K562 (cell line): Measurements from ENCODE around the gene KLF13. TPM values are rescaled to one million over a fixed set of nuclear protein-coding genes. Genes with fewer than 3 reads are reported as not detected.

Experiments
- ATAC-seq: fragments of 200-7000 bp; cut with Tn5 transposase; 3 replicates; pipeline ENCODE4 v1.9.1; 2020; ENCODE audit warnings: moderate library complexity
- BruUV-seq: library from RNA; stranded (reverse); fragments of 400-500 nt; replicated peaks from 2 replicates; lab custom pipeline; 2021; lab: Mats Ljungman, UMichigan
- CTCF ChIA-PET: fragments of 300-600 bp; formaldehyde crosslinking; extraction: SDS; loops from one replicate; lab custom pipeline; 2021; ENCODE audit warnings: low intra/inter-chr PET ratio; lab: Yijun Ruan, JAX
- POLR2A ChIA-PET: fragments of 300-600, 350-650 bp; sonication (Branson Sonifier 250); formaldehyde crosslinking; extraction: SDS; loops from one replicate; lab custom pipeline; 2021; ENCODE audit warnings: antibody characterized with exemption, inconsistent platforms; lab: Yijun Ruan, JAX
- DNase-seq, 4 experiments: peaks; one replicate each; pipeline versions ENCODE4 v3.0.0 to v3.0.0-alpha.2; 2011 to 2018; ENCODE audit warnings: low spot score in 3 of 4, mixed read lengths in 3 of 4; ENCODE audit errors: extremely low read depth in 1 of 4
- FAIRE-seq: peaks from 2 replicates; lab custom pipeline; 2011; peaks lifted over from hg19 to GRCh38; lab: Jason Lieb, UNC
- H2AFZ ChIP-seq: 2 replicates; pipeline ENCODE4 v1.6.0; 2011; ENCODE audit warnings: low read depth, low read length, control low read depth, inconsistent platforms
- H3K27ac ChIP-seq: fragments of 200-600 bp; 3 replicates; pipeline ENCODE4 v1.8.0; 2011; ENCODE audit warnings: low read depth, mild to moderate bottlenecking, control low read depth, inconsistent platforms, low read length, moderate library complexity, mixed read lengths; ENCODE audit errors: extremely low read depth
- H3K27me3 ChIP-seq, 2 experiments: fragments of 300-600 bp in 1 of 2; 2 replicates in 1 of 2; 3 replicates in 1 of 2; pipeline versions ENCODE4 v1.6.0 to v1.8.0; 2011; ENCODE audit warnings: inconsistent platforms in 2 of 2, low read length in 2 of 2, mild to moderate bottlenecking in 1 of 2, mixed read lengths in 1 of 2, moderate library complexity in 1 of 2; ENCODE audit not compliant: control insufficient read depth in 2 of 2, insufficient read depth in 2 of 2
- H3K36me3 ChIP-seq: fragments of 300-600 bp; 3 replicates; pipeline ENCODE4 v1.8.0; 2011; ENCODE audit warnings: mild to moderate bottlenecking, low read length, inconsistent platforms; ENCODE audit not compliant: control insufficient read depth, insufficient read depth
- H3K4me1 ChIP-seq, 2 experiments: fragments of 200-600 bp in 1 of 2; replicated peaks in 1 of 2; 2 replicates in 1 of 2; 3 replicates in 1 of 2; pipeline versions ENCODE4 v1.5.1 to v1.8.0; 2011; ENCODE audit warnings: inconsistent platforms in 2 of 2, low read length in 2 of 2, mild to moderate bottlenecking in 1 of 2, mixed read lengths in 1 of 2, moderate library complexity in 1 of 2; ENCODE audit not compliant: control insufficient read depth in 2 of 2, insufficient read depth in 2 of 2
- H3K4me2 ChIP-seq: 2 replicates; pipeline ENCODE4 v1.6.1; 2011; ENCODE audit warnings: low read length, control low read depth, inconsistent platforms, mixed read lengths; ENCODE audit not compliant: insufficient read depth
- H3K4me3 ChIP-seq: fragments of 200-600 bp; sonication (generic), shearing (Covaris generic); 2 replicates; pipeline ENCODE4 v1.5.1; 2016; ENCODE audit warnings: control low read depth, inconsistent platforms
- H3K79me2 ChIP-seq: fragments of 200-600 bp; 3 replicates; pipeline ENCODE4 v1.8.0; 2011; ENCODE audit warnings: low read length, inconsistent platforms; ENCODE audit not compliant: control insufficient read depth, insufficient read depth
- H3K9ac ChIP-seq, 2 experiments: 2 replicates each; pipeline versions ENCODE4 v1.6.0 to v1.6.1; 2011; ENCODE audit warnings: low read depth in 2 of 2, low read length in 2 of 2, control low read depth in 1 of 2, inconsistent platforms in 1 of 2, mild to moderate bottlenecking in 1 of 2, mixed read lengths in 1 of 2; ENCODE audit not compliant: insufficient read depth in 1 of 2
- H3K9me1 ChIP-seq: one replicate; pipeline ENCODE4 v1.6.0; 2011; ENCODE audit warnings: inconsistent platforms, mild to moderate bottlenecking, low read length, moderate library complexity; ENCODE audit not compliant: control insufficient read depth, insufficient read depth
- H3K9me3 ChIP-seq: replicated peaks from 2 replicates; pipeline ENCODE4 v1.5.1; 2011; ENCODE audit warnings: low read depth, low read length, inconsistent platforms; ENCODE audit not compliant: control insufficient read depth, insufficient read depth
- H4K20me1 ChIP-seq: replicated peaks from 2 replicates; pipeline ENCODE4 v1.6.1; 2011; ENCODE audit warnings: low read length, inconsistent platforms, mixed read lengths; ENCODE audit not compliant: control insufficient read depth, insufficient read depth
- ASH1L ChIP-seq: fragments of 450-650 bp; IDR thresholded peaks from 2 replicates; pipeline ENCODE4 v1.6.1; 2018; ENCODE audit warnings: borderline replicate concordance, mild to moderate bottlenecking, low read depth; ENCODE audit not compliant: partially characterized antibody
- FOXA3 ChIP-seq, 2 experiments: fragments of 450-650 bp in 1 of 2; sonication (generic) in 1 of 2; formaldehyde crosslinking; IDR thresholded peaks in 1 of 2; conservative IDR thresholded peaks in 1 of 2; 2 replicates each; pipeline versions ENCODE4 v1.4.0 to v1.8.0; 2020 to 2022; ENCODE audit warnings: mild to moderate bottlenecking in 2 of 2, missing genetic modification reagents in 1 of 2
- HLTF ChIP-seq: fragments of 450-650 bp; IDR thresholded peaks from 2 replicates; pipeline ENCODE4 v1.6.1; 2016
- NFYB ChIP-seq: IDR thresholded peaks from 2 replicates; pipeline ENCODE4 v1.6.1; 2011; ENCODE audit warnings: mild to moderate bottlenecking, moderate library complexity; ENCODE audit not compliant: insufficient read length; ENCODE audit errors: extremely low read depth
- RBM25 ChIP-seq: fragments of 200-400 bp; formaldehyde crosslinking; IDR thresholded peaks from 2 replicates; pipeline ENCODE4 v1.6.1; 2018; ENCODE audit warnings: low read length, low read depth, moderate library complexity; ENCODE audit not compliant: severe bottlenecking
- SMAD1 ChIP-seq: fragments of 150-350 bp; IDR thresholded peaks from 2 replicates; pipeline ENCODE4 v1.6.1; 2014; ENCODE audit warnings: low read length, low read depth; ENCODE audit not compliant: partially characterized antibody
- TSC22D4 ChIP-seq: fragments of 450-650 bp; IDR thresholded peaks from 2 replicates; pipeline ENCODE4 v1.6.1; 2016; ENCODE audit warnings: missing genetic modification characterization, missing biosample characterization, control low read depth
- WGBS: fragments of 100-300 bp; shearing (Covaris generic); methylation state at CpG from one replicate; pipeline ENCODE4 v1.1.6; 2016; ENCODE audit warnings: low coverage, mixed read lengths; ENCODE audit not compliant: insufficient coverage; ENCODE audit errors: missing lambda C conversion rate; 5-methylcytosine and 5-hydroxymethylcytosine counted together
- in situ Hi-C: fragments of 300-500 bp; cut with MboI; formaldehyde crosslinking; loops from 4 replicates; pipeline ENCODE4 v1.15.0; 2018; ENCODE audit warnings: inconsistent platforms, mixed read lengths
- intact Hi-C: fragments of 100-400 bp; cut with micrococcal nuclease; formaldehyde crosslinking; loops from 2 replicates; pipeline ENCODE4 v1.14.2; 2022
- polyA plus RNA-seq, 8 experiments: library from polyadenylated mRNA; depleted of rRNA in 4 of 8; stranded (reverse) in 5 of 8; unstranded in 3 of 8; fragments of >200 nt; fragmentation: Nextera tagmentation in 2 of 8; fragmentation: Illumina TruSeq in 1 of 8; extraction: Ambion mirVana in 2 of 8; extraction: Trizol in 1 of 8; gene quantifications; 2 replicates each; pipeline versions ENCODE4 v1.2.1 to v1.2.3, GENCODE V29; 2011 to 2014; ENCODE audit warnings: inconsistent platforms in 1 of 8, missing spikeins in 1 of 8
- total RNA-seq, 7 experiments: library from RNA; depleted of rRNA in 6 of 7; stranded (reverse); fragments of >200 nt in 6 of 7; fragmentation: Illumina TruSeq in 2 of 7; extraction: Trizol in 2 of 7; gene quantifications; 2 replicates each; pipeline versions ENCODE4 v1.2.1 to v1.2.3, GENCODE V29; 2011 to 2021; ENCODE audit warnings: low replicate concordance in 1 of 7
- TF ChIP-seq, protein P1 (sequence below): fragments of 250-450 bp; sonication (Bioruptor Pico); IDR thresholded peaks from 2 replicates; pipeline ENCODE4 v1.8.0; 2022; ENCODE audit warnings: moderate library complexity, mild to moderate bottlenecking, inconsistent platforms

The KLF13 gene
- total and polyA plus RNA-seq, 9 of the 15 experiments (the other 6 are each of a cell fraction or from before 2014, with no cell fraction given): 1.8 to 10.5 (median 4.8) TPM

DNA sequence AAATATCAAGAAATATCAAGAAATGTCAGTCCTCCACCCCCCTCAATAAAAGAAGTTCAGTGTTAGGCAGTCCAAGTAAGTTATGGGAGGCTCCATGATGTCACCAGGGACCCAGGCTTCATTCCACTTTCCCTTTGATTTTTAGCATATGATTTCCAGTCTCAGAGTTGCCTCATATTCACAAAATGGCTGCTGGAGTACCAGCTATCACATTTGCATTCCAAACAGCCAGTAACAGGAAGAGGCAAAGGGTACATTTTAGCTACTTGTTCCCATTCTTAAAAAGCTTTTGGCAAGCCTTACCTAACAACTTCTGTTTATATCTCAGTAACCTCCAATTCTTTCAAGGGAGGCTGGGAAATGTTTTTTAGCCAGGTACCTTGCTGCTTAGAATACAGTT, 13.4 kb upstream of the KLF13 start:
- CTCF ChIA-PET: no interaction called here

DNA sequence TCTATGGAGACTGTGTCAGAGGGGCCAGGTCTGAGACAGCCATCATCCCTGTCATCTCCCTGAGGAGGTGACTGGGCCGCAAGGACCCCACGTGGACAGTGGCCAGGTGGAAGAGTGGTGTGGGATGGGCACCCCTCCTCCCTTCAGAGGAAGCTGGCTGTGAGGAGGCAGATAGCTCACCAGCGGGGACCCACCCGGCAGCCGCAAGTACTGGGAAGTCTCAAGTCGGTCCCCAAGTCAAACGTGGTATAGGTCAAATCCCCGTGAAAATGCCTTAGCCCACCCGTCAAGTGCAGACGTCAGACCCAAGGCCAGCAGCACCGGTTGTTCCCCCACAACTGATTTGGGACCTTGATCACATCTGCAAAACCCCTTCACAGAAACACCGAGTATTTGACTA, 12.3 kb upstream of the KLF13 start:
- Histone ChIP-seq H3K9me1 (no peaks in the 10 kb centered on the region), H3K9me3 (no peaks in the 10 kb centered on the region), H2AFZ (no peak overlapping the region), H3K27me3 (peaks cover 14 to 44% of the 10 kb centered on the region in 2 experiments), H3K4me2 (no peak overlapping the region), H3K36me3 (no peaks in the 10 kb centered on the region), H3K79me2 (no peaks in the 10 kb centered on the region), H3K9ac (no peak overlapping the region), H3K27ac (no peak overlapping the region), H4K20me1 (no peaks in the 10 kb centered on the region), H3K4me3 (no peak overlapping the region), H3K4me1 (no peaks in the 10 kb centered on the region; a peak in 1 of 5 replicates)
- DNase-seq (no peak), FAIRE-seq (no peak), ATAC-seq (no peak)
- POLR2A ChIA-PET: no interaction called here
- intact Hi-C loops (no loop called here), in situ Hi-C loops (no loop called here)
- no peak for TF ChIP-seq FOXA3 (CRISPR knock-in tag; conservative IDR thresholded peaks at IDR 0.05 in 1 of 2, IDR thresholded peaks at IDR 0.05 in 1 of 2)
- TF ChIP-seq, protein P1, sequence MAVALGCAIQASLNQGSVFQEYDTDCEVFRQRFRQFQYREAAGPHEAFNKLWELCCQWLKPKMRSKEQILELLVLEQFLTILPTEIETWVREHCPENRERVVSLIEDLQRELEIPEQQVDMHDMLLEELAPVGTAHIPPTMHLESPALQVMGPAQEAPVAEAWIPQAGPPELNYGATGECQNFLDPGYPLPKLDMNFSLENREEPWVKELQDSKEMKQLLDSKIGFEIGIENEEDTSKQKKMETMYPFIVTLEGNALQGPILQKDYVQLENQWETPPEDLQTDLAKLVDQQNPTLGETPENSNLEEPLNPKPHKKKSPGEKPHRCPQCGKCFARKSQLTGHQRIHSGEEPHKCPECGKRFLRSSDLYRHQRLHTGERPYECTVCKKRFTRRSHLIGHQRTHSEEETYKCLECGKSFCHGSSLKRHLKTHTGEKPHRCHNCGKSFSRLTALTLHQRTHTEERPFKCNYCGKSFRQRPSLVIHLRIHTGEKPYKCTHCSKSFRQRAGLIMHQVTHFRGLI (CRISPR knock-in tag): no peak
- no peak for TF ChIP-seq SMAD1
- no peak for TF ChIP-seq NFYB
- BruUV-seq: no TSS peak
- CTCF ChIA-PET: no interaction called here
- 13% methylated on average over 8 of the region's 12 CpGs for WGBS

More for the DNA sequence above, 13.4 kb upstream of the KLF13 start:
- no peak overlapping the region for H3K27ac ChIP-seq
- no peaks in the 10 kb centered on the region for H4K20me1 ChIP-seq
- in situ Hi-C loops: no loop called here
- no peaks in the 10 kb centered on the region; a peak in 1 of 5 replicates for H3K4me1 ChIP-seq
- intact Hi-C loops: no loop called here
- DNase-seq: no peak
- no peak overlapping the region for H3K4me2 ChIP-seq
- no peaks in the 10 kb centered on the region for H3K9me3 ChIP-seq
- H3K79me2 ChIP-seq: no peaks in the 10 kb centered on the region
- FAIRE-seq: no peak
- TF ChIP-seq RBM25 (peak; percentile 96), HLTF (0 out of 2 replicates have a peak, but pooled peaks have one; percentile 29), TSC22D4 (tag) (no peak), ASH1L (no peak)
- H3K27me3 ChIP-seq: peaks cover 9 to 45% of the 10 kb centered on the region in 2 experiments; a peak in 4 of 5 replicates
- no peak overlapping the region for H3K4me3 ChIP-seq
- no peak overlapping the region for H2AFZ ChIP-seq
- BruUV-seq: no TSS peak
- no peak for ATAC-seq
- no peaks in the 10 kb centered on the region for H3K36me3 ChIP-seq
- no peak overlapping the region for H3K9ac ChIP-seq
- POLR2A ChIA-PET: no interaction called here
- no peaks in the 10 kb centered on the region for H3K9me1 ChIP-seq
